Sigmoid colon (tissue), 7 donors: Measurements from ENCODE around the gene MAN2A1. TPM values are rescaled to one million over a fixed set of nuclear protein-coding genes. Genes with fewer than 3 reads are reported as not detected.

Source experiments
- DNase-seq: peaks from one replicate; pipeline ENCODE4 v3.0.0-alpha.2; 2019
- H3K27ac ChIP-seq, 4 donors: fragments of 200-600 bp; sonication (generic); one replicate each; pipeline ENCODE4 v1.5.1; 2016 to 2019; ENCODE audit warnings: mild to moderate bottlenecking in 1 of 4
- H3K27me3 ChIP-seq, 3 donors: fragments of 200-600 bp; sonication (generic); one replicate each; pipeline ENCODE4 v1.5.1; 2019; ENCODE audit warnings: mild to moderate bottlenecking in 1 of 3
- H3K36me3 ChIP-seq, 4 donors: fragments of 200-600 bp; sonication (generic); one replicate each; pipeline ENCODE4 v1.5.1; 2016 to 2019
- H3K4me1 ChIP-seq, 4 donors: fragments of 200-600 bp; sonication (generic); one replicate each; pipeline ENCODE4 v1.5.1; 2017 to 2019
- H3K4me3 ChIP-seq, 4 donors: fragments of 200-600 bp; sonication (generic); one replicate each; pipeline ENCODE4 v1.5.1; 2017 to 2019; ENCODE audit warnings: mild to moderate bottlenecking in 2 of 4, moderate library complexity in 1 of 4
- H3K9me3 ChIP-seq, 4 donors: fragments of 200-600 bp in 3 of 4; sonication (generic) in 3 of 4; one replicate each; pipeline versions ENCODE4 v1.5.1 to v1.6.1; 2013 to 2019
- EP300 ChIP-seq, 4 donors: sonication (generic); formaldehyde crosslinking; IDR thresholded peaks; one replicate each; pipeline ENCODE4 v1.6.1; 2017; ENCODE audit warnings: antibody characterized with exemption in 4 of 4
- POLR2A ChIP-seq, 2 donors: fragments of 450-650 bp; IDR thresholded peaks; one replicate each; pipeline ENCODE4 v1.6.1; 2016; ENCODE audit warnings: antibody characterized with exemption in 2 of 2, mild to moderate bottlenecking in 2 of 2, moderate library complexity in 2 of 2
- POLR2AphosphoS5 ChIP-seq, 4 donors: sonication (generic); formaldehyde crosslinking; IDR thresholded peaks; one replicate each; pipeline ENCODE4 v1.6.1; 2017; ENCODE audit warnings: antibody characterized with exemption in 4 of 4
- WGBS, 2 donors: extraction: QIAGEN DNeasy Blood & Tissue Kit; methylation state at CpG; one replicate each; pipeline ENCODE4 v1.1.7; 2013; 5-methylcytosine and 5-hydroxymethylcytosine counted together
- intact Hi-C: fragments of 100-400 bp; cut with DNase I; formaldehyde crosslinking; loops from one replicate; pipeline ENCODE4 v1.15.1; 2023
- polyA plus RNA-seq, 3 donors: library from polyadenylated mRNA; stranded (reverse); fragments of 200-250 nt; gene quantifications; one replicate each; pipeline ENCODE4 v1.2.3, GENCODE V29; 2013
- total RNA-seq, 4 donors: library from RNA; depleted of rRNA; stranded (reverse); fragments of >200 nt; gene quantifications; one replicate each; pipeline ENCODE4 v1.1.0, GENCODE V29; 2016
- TF ChIP-seq, protein P1 (sequence below), 4 experiments: fragments of 450-650 bp in 3 of 4; fragments of 200-600 bp in 1 of 4; IDR thresholded peaks; one replicate each; pipeline ENCODE4 v1.5.1; 2016 to 2019; ENCODE audit warnings: antibody characterized with exemption in 4 of 4, mild to moderate bottlenecking in 3 of 4, moderate library complexity in 2 of 4
- donor health status: healthy with polysubstance abuse.
- donor health status: Bipolar disorder and iron deficiency.
- donor health status: healthy.

MAN2A1 gene
- total and polyA plus RNA-seq, 7 donors: 3.6 to 58.4 (median 40.2) TPM

DNA sequence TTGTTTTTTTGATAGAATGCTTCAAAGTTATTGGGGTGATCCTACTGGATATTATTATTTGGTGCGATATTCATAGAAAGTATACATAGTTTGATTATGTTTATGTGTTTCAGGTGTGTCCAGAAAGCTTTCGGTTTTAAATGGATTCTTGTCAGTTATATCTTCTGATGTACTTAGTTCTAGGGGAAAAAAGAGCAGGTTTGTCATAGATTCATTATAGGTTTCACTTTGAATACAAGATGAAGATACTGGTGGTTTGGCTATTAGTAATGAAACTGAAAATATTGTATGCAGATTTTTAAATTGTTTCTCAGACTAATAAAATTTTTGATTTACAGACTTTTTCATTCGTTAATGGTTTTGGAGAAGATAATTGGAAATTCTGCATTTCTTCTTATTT is 98.9 kb downstream of the MAN2A1 start:
- no peaks in the 10 kb centered on the region for H3K9me3 ChIP-seq
- TF ChIP-seq, protein P1, sequence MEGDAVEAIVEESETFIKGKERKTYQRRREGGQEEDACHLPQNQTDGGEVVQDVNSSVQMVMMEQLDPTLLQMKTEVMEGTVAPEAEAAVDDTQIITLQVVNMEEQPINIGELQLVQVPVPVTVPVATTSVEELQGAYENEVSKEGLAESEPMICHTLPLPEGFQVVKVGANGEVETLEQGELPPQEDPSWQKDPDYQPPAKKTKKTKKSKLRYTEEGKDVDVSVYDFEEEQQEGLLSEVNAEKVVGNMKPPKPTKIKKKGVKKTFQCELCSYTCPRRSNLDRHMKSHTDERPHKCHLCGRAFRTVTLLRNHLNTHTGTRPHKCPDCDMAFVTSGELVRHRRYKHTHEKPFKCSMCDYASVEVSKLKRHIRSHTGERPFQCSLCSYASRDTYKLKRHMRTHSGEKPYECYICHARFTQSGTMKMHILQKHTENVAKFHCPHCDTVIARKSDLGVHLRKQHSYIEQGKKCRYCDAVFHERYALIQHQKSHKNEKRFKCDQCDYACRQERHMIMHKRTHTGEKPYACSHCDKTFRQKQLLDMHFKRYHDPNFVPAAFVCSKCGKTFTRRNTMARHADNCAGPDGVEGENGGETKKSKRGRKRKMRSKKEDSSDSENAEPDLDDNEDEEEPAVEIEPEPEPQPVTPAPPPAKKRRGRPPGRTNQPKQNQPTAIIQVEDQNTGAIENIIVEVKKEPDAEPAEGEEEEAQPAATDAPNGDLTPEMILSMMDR (IDR thresholded peaks at IDR 0.05): no peak
- TF ChIP-seq EP300 (IDR thresholded peaks at IDR 0.05): no peak
- TF ChIP-seq POLR2A (IDR thresholded peaks at IDR 0.05): no peak
- no peak for TF ChIP-seq POLR2AphosphoS5 (IDR thresholded peaks at IDR 0.05)
- no peak for DNase-seq
- H3K27ac ChIP-seq: no peak overlapping the region
- peaks cover 0 to 14% (median 2%) of the 10 kb centered on the region in 4 donors for H3K36me3 ChIP-seq
- WGBS, 2 donors: 86 to 93% methylated on average over 3 of the region's 3 CpGs
- H3K4me1 ChIP-seq: no peaks in the 10 kb centered on the region
- H3K4me3 ChIP-seq: no peak overlapping the region
- no peaks in the 10 kb centered on the region for H3K27me3 ChIP-seq
- intact Hi-C loops: no loop called here

DNA sequence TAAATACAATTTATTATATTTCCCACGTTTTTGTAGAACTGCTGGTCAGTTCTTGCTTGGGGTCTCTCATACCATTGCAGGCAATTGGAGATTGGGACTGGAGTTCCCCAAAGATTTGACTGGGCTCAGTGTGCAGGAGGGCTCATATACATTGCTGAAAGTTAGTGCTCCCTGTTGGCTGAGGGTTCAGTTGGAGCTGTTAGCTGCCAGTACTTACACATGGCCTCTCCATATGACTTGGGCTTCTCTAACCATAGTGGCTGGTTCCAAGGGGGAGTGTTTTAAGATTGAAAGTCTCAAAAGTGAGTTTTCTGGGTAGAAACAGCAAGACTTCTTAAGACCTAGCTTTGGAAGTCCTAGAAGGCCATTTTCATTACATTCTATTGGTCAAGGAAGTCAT is 102.9 kb downstream of the MAN2A1 start:
- Histone ChIP-seq H3K9me3 (no peaks in the 10 kb centered on the region), H3K4me3 (no peak overlapping the region), H3K36me3 (peaks cover 0 to 19% (median 4%) of the 10 kb centered on the region in 4 donors), H3K27ac (no peak overlapping the region), H3K4me1 (no peaks in the 10 kb centered on the region), H3K27me3 (no peaks in the 10 kb centered on the region)
- no peak for TF ChIP-seq EP300 (IDR thresholded peaks at IDR 0.05)
- TF ChIP-seq POLR2AphosphoS5 (IDR thresholded peaks at IDR 0.05): no peak
- TF ChIP-seq POLR2A (IDR thresholded peaks at IDR 0.05): no peak
- TF ChIP-seq, protein P1 (IDR thresholded peaks at IDR 0.05): no peak
- intact Hi-C loops: no loop called here
- 93 to 95% methylated on average over 1 of the region's 1 CpG for WGBS, 2 donors
- no peak for DNase-seq

DNA sequence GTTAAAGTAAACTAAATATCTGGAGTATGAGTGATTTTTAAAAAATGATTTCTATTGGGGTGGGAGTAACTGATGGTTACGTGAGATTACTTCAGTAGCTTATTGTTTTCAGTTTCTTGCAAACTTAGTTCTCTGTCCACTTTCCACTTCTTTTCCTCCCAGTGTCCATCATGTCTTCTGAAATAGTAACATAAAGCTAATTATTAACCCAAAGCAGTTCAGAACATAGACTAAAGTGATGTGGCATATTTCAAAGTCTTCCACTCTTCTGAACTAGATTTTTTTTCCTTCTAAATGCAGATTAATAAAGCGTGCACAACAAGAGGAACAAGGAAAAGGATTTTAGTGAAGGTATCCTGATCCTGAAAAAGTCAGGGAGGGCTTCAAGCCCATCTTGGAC is 114.1 kb downstream of the MAN2A1 start:
- H3K36me3 ChIP-seq: peaks cover 0 to 15% (median 0%) of the 10 kb centered on the region in 4 donors

DNA sequence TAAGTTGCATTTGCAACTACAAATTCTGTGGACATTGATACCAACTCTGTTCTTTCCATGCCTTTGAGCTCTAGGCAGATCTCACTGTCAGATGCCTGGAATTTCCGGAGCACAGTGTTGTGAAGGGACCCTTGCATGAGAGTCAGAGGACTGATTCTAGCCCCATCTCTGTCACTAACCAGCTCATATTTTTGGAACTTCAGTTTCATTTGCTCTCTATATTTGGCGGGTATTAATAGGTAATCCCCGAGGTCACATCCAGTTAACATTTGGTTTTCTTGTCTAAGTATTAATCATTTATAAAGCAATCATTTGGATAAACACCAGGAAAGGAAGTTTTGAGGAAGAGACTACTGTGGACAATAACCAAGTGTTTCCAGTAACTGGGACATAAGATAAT is 115.7 kb downstream of the MAN2A1 start:
- no peaks in the 10 kb centered on the region for H3K27me3 ChIP-seq
- 81 to 89% methylated on average over 3 of the region's 3 CpGs for WGBS, 2 donors
- intact Hi-C loops: no loop called here
- H3K27ac ChIP-seq: no peak overlapping the region
- peaks cover 0 to 23% (median 0%) of the 10 kb centered on the region in 4 donors for H3K36me3 ChIP-seq
- H3K4me1 ChIP-seq: no peaks in the 10 kb centered on the region
- no peak overlapping the region for H3K4me3 ChIP-seq
- H3K9me3 ChIP-seq: no peaks in the 10 kb centered on the region
- no peak for TF ChIP-seq EP300 (IDR thresholded peaks at IDR 0.05)
- TF ChIP-seq, protein P1 (IDR thresholded peaks at IDR 0.05): no peak
- TF ChIP-seq POLR2A (IDR thresholded peaks at IDR 0.05): no peak
- no peak for TF ChIP-seq POLR2AphosphoS5 (IDR thresholded peaks at IDR 0.05)
- no peak for DNase-seq

More for the DNA sequence above, 114.1 kb downstream of the MAN2A1 start:
- H3K4me3 ChIP-seq: no peak overlapping the region
- 66 to 82% methylated on average over 2 of the region's 2 CpGs for WGBS, 2 donors
- no peaks in the 10 kb centered on the region for H3K4me1 ChIP-seq
- H3K27me3 ChIP-seq: no peaks in the 10 kb centered on the region
- H3K27ac ChIP-seq: no peak overlapping the region
- DNase-seq: no peak
- intact Hi-C loops: no loop called here
- TF ChIP-seq EP300 (IDR thresholded peaks at IDR 0.05) (no peak), POLR2A (IDR thresholded peaks at IDR 0.05) (no peak), POLR2AphosphoS5 (IDR thresholded peaks at IDR 0.05) (no peak)
- TF ChIP-seq, protein P1 (IDR thresholded peaks at IDR 0.05): no peak
- no peaks in the 10 kb centered on the region for H3K9me3 ChIP-seq

DNA sequence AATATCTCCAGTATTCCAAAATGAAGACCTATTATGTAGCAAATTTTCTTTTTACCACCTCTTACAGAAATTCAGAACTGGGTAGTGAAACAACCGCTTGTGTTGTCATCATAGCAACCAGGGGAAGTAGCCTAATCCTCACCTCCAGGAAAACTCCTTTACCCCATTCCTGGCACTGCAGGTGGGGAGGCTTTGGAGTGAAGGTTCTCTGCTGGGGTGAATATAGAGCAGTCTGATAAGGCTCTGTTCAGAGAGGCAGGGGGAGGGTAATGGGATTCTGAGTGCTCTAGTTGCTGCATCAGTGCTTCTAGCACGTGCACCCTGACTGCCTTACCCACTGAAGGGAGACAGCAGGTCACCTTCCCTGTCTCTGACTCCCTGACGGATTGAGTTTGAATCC is 116.2 kb downstream of the MAN2A1 start:
- no peak for TF ChIP-seq EP300 (IDR thresholded peaks at IDR 0.05)
- TF ChIP-seq POLR2A (IDR thresholded peaks at IDR 0.05): no peak
- TF ChIP-seq POLR2AphosphoS5 (IDR thresholded peaks at IDR 0.05): no peak
- TF ChIP-seq, protein P1 (IDR thresholded peaks at IDR 0.05): no peak
- Histone ChIP-seq H3K4me1 (no peaks in the 10 kb centered on the region), H3K27ac (no peak overlapping the region), H3K36me3 (peaks cover 0 to 23% (median 0%) of the 10 kb centered on the region in 4 donors), H3K9me3 (no peaks in the 10 kb centered on the region), H3K27me3 (no peaks in the 10 kb centered on the region), H3K4me3 (no peak overlapping the region)
- DNase-seq: no peak
- WGBS, 2 donors: 89 to 90% methylated on average over 3 of the region's 3 CpGs
- intact Hi-C loops: no loop called here
